Breast epithelium (tissue), 3 donors: ENCODE measurements around the gene FAF1.

Experiments
- CTCF ChIP-seq, 3 donors: fragments of 450-650 bp; IDR thresholded peaks; one replicate each; pipeline ENCODE4 v1.5.1; 2016 to 2017; ENCODE audit warnings: antibody characterized with exemption in 3 of 3, mild to moderate bottlenecking in 3 of 3, moderate library complexity in 3 of 3
- POLR2A ChIP-seq: fragments of 450-650 bp; IDR thresholded peaks from one replicate; pipeline ENCODE4 v1.6.1; 2016; ENCODE audit warnings: antibody characterized with exemption, mild to moderate bottlenecking, moderate library complexity
- POLR2AphosphoS5 ChIP-seq, 3 donors: sonication (generic); formaldehyde crosslinking; IDR thresholded peaks; one replicate each; pipeline ENCODE4 v1.6.1; 2017; ENCODE audit warnings: antibody characterized with exemption in 3 of 3

DNA sequence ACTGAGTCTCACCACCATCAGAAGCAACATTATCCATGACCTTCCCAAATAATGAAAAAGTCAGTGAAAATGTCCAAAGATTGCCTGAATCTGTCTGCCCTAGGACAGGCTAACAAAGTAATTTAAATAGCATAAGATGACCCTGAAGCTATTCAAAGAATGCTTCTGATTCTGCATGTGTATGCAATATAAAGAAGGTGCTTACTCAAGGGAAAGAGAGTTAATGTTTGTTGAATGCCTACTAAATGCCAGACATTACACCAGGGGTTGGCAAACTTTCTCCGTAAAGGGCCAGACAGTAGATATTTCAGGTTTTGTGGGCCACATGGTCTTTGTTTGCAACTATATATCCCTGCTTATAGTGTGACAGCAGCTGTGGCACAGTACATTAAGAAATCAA is 314.9 kb downstream of the FAF1 start:
- no peak for TF ChIP-seq CTCF (IDR thresholded peaks at IDR 0.05)
- TF ChIP-seq POLR2A = no peak
- no peak for TF ChIP-seq POLR2AphosphoS5 (IDR thresholded peaks at IDR 0.05)
